GM23338 (cell line): ENCODE measurements around the gene C2CD2L.

Source experiments
- ETS1 ChIP-seq: IDR thresholded peaks from 2 replicates; pipeline ENCODE4 v1.6.1; 2016; ENCODE audit warnings: antibody characterized with exemption
- EZH2 ChIP-seq: fragments of 200-600 bp; sonication (generic); IDR thresholded peaks from one replicate; pipeline ENCODE4 v1.8.0; 2017; ENCODE audit warnings: antibody characterized with exemption, mild to moderate bottlenecking, low read depth; ENCODE audit not compliant: unreplicated experiment
- EZH2phosphoT487 ChIP-seq: fragments of 200-600 bp; sonication (generic); IDR thresholded peaks from one replicate; pipeline ENCODE4 v1.8.1; 2018; ENCODE audit warnings: antibody characterized with exemption; ENCODE audit not compliant: unreplicated experiment
- JUNB ChIP-seq: IDR thresholded peaks from one replicate; pipeline ENCODE4 v1.6.1; 2016; ENCODE audit warnings: antibody characterized with exemption; ENCODE audit not compliant: unreplicated experiment
- REST ChIP-seq: IDR thresholded peaks from one replicate; pipeline ENCODE4 v1.6.1; 2018; ENCODE audit warnings: antibody characterized with exemption; ENCODE audit not compliant: unreplicated experiment
- TF ChIP-seq, protein P1 (sequence below), 2 experiments: fragments of 200-600 bp in 1 of 2; sonication (generic) in 1 of 2; conservative IDR thresholded peaks; 2 replicates each; pipeline versions ENCODE4 v1.5.1 to v1.6.1; 2016 to 2017; ENCODE audit warnings: antibody characterized with exemption in 2 of 2, low read depth in 2 of 2, mild to moderate bottlenecking in 2 of 2, moderate library complexity in 1 of 2

DNA sequence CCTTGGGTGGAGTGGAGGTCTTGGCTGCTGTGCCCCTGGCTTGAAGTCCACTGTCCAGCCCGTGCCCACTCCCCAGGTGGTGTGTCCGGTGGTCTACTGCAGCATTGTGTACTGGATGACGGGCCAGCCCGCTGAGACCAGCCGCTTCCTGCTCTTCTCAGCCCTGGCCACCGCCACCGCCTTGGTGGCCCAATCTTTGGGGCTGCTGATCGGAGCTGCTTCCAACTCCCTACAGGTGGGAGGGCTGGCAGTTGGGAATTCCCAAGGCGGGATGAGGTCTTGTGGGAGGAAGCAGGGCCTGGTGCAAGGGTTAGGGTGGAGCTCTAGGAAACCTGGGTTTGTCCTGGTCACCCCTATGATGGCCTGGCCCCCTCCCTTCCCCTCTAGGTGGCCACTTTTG lies 53.0 kb downstream of the C2CD2L start:
- TF ChIP-seq, protein P1, sequence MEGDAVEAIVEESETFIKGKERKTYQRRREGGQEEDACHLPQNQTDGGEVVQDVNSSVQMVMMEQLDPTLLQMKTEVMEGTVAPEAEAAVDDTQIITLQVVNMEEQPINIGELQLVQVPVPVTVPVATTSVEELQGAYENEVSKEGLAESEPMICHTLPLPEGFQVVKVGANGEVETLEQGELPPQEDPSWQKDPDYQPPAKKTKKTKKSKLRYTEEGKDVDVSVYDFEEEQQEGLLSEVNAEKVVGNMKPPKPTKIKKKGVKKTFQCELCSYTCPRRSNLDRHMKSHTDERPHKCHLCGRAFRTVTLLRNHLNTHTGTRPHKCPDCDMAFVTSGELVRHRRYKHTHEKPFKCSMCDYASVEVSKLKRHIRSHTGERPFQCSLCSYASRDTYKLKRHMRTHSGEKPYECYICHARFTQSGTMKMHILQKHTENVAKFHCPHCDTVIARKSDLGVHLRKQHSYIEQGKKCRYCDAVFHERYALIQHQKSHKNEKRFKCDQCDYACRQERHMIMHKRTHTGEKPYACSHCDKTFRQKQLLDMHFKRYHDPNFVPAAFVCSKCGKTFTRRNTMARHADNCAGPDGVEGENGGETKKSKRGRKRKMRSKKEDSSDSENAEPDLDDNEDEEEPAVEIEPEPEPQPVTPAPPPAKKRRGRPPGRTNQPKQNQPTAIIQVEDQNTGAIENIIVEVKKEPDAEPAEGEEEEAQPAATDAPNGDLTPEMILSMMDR (conservative IDR thresholded peaks at IDR 0.05; ENCODE audit: low read depth in 2 of 2) = no peak
- TF ChIP-seq REST (no peak), EZH2 (no peak), JUNB (no peak), EZH2phosphoT487 (no peak), ETS1 (no peak)
